PC-3 (cell line): ENCODE measurements around the gene STRN3.

Experiments
- CTCF ChIP-seq: fragments of 300-600 bp; sonication (generic); conservative IDR thresholded peaks from 2 replicates; pipeline ENCODE4 v1.5.1; 2017; ENCODE audit warnings: antibody characterized with exemption, low read depth, mild to moderate bottlenecking, low read length
- EZH2 ChIP-seq: fragments of 300-600 bp; sonication (generic); IDR thresholded peaks from one replicate; pipeline ENCODE4 v1.6.1; 2017; ENCODE audit warnings: antibody characterized with exemption, mild to moderate bottlenecking, low read length; ENCODE audit not compliant: unreplicated experiment

- TF ChIP-seq CTCF (no peak), EZH2 (no peak)
Observed at GRCh38 chr14:30998100-30998706, 28.0 kb downstream of the STRN3 start.
